Suprapubic skin (tissue), 4 donors: ENCODE results near the gene HINT1.
"Not testable (repeated sequence)": the region's sequence is repeated elsewhere in the genome, so short reads cannot be mapped to it uniquely, and the experiment has no call there.

Experiments
- CTCF ChIP-seq, 2 donors: fragments of 200-600 bp in 1 of 2; fragments of 450-650 bp in 1 of 2; sonication (generic) in 1 of 2; IDR thresholded peaks; one replicate each; pipeline ENCODE4 v1.5.1; 2016 to 2019; ENCODE audit warnings: antibody characterized with exemption in 2 of 2, mild to moderate bottlenecking in 1 of 2, moderate library complexity in 1 of 2
- EP300 ChIP-seq: sonication (generic); formaldehyde crosslinking; IDR thresholded peaks from one replicate; pipeline ENCODE4 v1.6.1; 2017; ENCODE audit warnings: antibody characterized with exemption
- POLR2A ChIP-seq, 2 donors: fragments of 450-650 bp; IDR thresholded peaks; one replicate each; pipeline ENCODE4 v1.6.1; 2017; ENCODE audit warnings: antibody characterized with exemption in 2 of 2, mild to moderate bottlenecking in 2 of 2, moderate library complexity in 2 of 2
- POLR2AphosphoS5 ChIP-seq, 3 donors: sonication (generic); formaldehyde crosslinking; IDR thresholded peaks; one replicate each; pipeline ENCODE4 v1.6.1; 2017; ENCODE audit warnings: antibody characterized with exemption in 3 of 3

GRCh38 chr5:131133091-131133490, 32.0 kb downstream of the HINT1 start:
- TF ChIP-seq CTCF (IDR thresholded peaks at IDR 0.05); POLR2A (IDR thresholded peaks at IDR 0.05); POLR2AphosphoS5 (IDR thresholded peaks at IDR 0.05); EP300: not testable (repeated sequence)
